ENCODE results near the gene PSD2.

The PSD2 gene

DNA sequence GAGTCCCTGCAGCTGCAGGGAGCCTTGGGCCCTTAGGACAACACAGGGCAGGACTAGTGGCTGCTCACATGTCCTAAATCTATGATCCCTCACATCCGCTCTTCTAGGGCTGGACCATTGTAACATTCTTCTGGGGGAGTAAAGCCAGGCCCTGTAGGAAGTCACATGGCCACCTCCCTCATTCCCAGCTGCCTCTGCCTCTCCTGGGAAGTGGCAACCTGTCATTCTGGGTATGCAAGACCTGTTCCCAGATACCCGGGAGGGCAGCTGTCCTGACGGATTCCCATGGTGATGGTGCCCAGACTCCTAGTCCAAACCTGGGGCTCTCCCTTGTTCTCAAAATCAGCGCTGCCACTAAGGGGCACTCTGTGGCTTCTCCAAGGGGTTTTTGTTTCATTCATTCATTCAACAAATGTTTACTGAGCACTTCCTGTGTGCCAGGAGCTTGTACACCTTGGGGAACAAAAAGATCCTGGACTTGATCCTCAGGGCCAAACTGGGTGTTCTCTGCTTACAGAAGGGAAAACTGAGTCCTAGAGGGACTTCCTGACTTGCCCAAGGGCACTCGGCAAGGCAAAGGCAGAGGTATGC lies 85.6 kb downstream of the PSD2 start:
- DNase-seq (ENCODE audit: low read depth) = no peak

DNA sequence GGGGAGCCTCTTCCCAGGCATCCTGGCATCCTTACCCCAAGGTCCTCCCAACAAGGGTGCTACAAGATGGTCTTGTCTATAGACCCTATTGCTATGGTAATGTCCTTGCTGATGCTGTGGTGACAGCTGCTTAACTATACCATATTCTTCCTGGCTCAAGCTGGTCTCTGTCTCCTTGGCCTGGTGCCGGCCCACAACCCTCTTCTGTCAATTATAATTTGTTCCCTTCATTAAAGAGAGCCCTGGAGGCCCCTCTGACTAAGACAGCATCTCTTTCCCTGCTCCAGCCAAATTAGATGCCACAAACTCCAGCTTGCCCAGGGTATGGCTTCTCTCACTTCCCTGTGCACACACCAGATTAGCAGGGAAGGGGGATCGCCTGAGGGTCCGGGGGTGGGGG lies 86.7 kb downstream of the PSD2 start:
- no peak for DNase-seq (ENCODE audit: low read depth)

DNA sequence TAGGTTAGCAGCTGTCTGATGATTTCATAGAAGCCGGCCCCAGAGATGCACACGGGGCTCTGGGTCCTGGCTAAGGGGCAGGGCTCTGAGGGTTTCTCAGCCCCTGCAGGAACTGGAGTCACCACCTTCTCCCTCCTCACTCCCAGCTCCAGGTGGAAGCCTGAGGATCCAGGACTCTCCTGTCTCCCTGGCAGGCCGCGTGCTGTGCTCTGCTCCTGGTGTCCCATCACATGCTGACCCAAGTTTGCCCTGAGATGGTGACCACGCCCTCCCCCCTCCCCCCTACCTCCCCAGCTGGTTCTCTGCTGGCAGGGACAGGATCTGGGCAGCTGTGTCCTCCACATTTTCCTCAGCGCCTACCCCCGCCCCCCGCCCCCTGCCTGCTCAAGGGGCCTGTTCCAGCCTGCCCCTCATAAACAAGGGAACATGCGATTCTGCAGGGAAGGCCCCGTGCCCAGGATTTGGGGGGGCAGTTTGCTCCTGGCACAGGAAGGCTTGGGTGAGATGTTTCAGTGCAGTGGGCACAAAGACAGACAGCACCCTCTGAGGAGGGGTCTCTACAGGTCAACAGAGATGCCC lies 87.4 kb downstream of the PSD2 start:
- DNase-seq (ENCODE audit: low read depth) = no peak

DNA sequence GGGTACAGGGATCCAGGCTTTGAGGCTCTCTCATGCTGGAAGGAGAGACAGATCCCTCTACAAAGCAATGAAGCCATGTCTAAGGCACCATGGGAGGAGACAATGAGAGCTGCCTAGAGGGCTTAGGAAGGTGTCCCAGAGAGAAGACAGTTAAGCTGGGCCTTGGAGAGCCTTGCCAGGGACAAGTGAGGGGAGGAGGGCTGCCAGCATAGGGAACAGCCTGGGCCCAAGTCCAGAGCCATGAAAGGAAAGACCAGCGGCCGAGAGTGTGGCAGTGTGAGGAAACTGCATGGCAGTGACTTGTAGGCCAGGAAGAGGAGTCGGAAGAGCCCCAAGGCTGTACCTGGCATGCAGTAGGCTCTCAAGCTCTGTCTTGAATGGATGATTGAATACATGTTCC lies 88.5 kb downstream of the PSD2 start:
- DNase-seq (ENCODE audit: low read depth) = no peak

DNA sequence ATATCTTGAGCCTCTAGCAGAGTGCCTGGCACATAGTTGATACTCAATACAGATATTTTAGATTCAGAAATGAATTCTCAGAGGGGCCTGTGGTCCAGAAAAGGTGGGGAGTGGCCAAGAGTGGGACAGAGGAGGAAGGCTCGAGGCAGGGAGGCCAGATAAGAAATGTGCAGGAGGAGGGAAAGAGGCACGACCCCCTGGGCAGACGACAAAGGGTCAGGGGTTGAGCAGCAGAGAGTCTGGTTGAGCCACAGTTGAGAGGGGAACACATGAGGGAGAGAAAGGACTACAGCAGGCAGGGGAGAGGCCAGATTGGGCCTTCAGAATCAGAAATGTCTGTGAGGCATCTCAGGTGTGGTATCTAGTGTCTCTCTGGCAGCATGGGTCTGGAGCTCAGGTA lies 89.1 kb downstream of the PSD2 start:
- DNase-seq (ENCODE audit: low read depth) = no peak

DNA sequence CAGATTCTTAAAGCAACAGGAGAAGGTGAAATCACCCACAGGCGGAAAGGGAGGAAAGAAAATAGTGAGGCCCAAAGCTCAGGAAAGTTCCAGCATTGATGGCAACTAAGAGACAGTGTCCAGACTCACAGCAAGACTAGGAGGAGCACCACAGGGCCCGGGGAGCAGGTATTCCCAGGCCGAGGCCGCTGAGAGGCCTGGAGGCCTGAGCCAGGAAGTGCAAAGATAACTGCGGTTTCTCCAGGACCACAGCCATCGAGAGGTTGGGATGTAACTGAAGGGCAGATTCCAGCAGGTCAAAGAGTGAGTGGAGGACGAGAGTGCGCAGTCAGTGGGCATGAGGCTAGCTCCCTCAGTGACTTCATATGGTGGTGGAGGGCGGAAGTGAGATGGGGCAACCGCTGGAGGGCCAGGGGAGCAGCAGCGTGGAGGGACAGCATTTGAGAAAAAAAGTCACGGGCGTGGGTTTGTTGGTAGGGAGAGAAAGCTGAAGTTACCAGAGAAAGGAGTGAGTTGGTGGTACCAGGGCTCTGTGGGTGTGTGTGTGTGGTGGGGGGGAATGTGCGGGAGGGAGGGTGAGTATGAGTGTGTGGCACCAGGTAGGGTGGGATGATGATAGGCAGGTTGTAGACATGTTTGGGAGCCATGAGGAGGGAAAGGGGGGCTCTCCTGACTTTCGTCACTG lies 89.7 kb downstream of the PSD2 start:
- no peak for DNase-seq (ENCODE audit: low read depth)

DNA sequence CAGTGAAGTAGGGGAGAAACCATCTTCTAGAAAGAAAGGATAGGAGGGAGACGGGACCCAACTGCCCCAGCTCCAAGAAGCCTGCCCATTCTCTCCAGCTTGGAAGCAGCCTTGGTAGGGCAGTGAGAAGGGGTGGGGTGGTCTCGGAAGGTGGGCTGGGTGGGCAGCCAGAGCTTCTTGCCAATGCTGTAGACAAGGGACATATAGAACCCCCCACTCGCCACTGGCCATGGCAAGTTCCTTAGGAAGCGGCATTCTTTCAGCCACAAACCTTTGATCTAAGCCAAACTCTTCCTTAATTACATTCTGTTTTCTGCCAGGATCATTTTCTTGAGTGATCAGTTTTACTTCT lies 90.2 kb downstream of the PSD2 start:
- DNase-seq (ENCODE audit: low read depth) = no peak

DNA sequence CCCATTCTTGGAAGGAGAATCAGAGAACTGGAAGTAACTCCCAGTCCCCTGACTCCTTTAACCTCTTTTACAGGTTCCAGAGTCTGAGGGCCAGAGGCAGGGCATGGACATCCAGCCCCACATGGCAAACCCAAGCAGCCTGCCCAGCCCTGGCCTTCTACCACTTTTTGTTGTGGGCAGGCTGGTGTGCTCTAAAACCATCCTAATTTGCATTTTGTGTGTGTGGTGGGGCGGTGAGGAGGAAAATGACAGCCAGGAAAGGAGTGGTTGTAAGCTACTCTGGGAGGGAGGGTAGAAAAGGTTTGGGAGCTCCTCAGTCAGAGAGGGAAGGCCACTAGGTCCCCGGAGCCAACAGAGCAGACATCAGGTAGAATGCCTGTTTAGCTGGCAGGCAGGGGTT lies 90.6 kb downstream of the PSD2 start:
- DNase-seq (ENCODE audit: low read depth) = no peak

DNA sequence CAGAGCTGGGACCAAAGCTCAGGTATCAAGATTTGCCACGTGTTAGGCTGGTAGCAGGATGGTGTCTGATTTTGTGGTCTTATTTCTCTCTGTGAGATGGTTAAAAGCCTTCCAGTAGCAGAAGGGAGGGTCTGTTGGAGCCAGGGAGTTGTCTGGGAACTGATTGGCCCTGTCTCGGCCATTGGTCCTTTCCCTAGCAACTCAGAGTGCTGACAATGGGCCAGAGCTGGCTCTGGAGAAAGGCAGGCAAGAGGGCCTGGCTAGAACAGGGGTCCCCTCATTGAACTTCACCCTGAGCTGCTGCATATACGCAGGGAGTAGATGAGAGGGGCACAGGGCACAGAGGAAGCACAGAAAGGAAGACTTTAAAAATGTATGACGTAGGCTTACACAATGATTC lies 92.8 kb downstream of the PSD2 start:
- no peak for DNase-seq (ENCODE audit: low read depth)

DNA sequence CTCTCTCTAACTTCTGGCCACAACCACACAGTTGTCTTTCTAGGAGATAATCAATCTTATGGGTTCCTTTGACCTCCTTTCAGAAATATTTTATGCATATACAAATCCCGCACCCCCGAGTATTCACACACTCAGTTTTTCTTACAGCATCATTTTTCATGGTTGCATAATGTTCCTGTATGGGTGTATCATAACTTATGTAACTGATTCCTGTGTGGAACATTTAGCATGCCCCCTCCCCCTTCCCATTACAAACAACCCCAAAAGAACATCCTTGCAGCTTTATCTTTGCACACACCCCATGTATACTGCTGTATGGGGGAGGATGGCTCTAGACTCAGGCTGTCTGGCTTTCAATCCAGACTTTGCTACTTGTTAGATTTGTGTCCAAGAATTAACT lies 93.8 kb downstream of the PSD2 start:
- DNase-seq (ENCODE audit: low read depth) = no peak

DNA sequence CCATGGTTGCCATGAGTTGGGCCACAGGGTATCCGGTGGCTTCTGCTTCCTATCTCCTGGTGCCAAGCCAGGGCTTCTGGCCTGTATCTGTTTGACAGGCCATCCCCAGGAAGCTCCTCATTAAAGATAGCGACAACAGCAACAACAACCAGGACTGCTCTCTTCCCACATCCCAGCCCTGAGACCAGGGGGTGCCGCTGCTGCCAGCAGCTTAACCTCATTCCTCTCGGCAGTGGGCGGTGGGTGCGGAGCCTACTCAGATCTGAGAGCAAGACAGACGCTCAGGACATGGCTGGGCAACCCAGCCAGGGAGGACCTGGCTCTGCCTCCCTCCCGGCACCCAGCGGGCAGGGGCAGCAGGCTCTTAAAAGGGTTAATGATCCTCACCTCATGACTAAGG lies 98.3 kb downstream of the PSD2 start:
- no peak for DNase-seq (ENCODE audit: low read depth)
